ENCODE results near the gene GRM7. TPM values are rescaled to one million over a fixed set of nuclear protein-coding genes. Genes with fewer than 3 reads are reported as not detected.

Gene GRM7
- total RNA-seq, 2 experiments from 2014 or later: not detected

DNA sequence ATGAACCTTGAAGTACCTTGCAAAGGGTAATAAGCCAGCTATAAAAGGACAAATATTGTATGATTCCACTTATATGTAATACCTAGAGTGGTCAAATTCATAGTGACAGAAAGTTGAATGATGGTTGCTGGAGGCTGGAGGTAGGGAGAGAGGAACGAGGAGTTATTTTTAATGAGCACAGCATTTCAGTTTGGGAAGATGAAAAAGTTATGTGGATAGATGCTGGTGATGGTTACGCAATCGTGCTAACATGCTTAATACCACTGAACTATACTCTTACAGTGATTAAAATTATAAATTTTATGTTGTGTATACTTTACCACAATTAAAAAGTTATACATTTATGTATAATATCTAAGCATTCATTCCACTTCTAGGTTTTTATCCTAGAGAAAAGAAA, 168.6 kb downstream of the GRM7 start:
- TF ChIP-seq, protein P1, sequence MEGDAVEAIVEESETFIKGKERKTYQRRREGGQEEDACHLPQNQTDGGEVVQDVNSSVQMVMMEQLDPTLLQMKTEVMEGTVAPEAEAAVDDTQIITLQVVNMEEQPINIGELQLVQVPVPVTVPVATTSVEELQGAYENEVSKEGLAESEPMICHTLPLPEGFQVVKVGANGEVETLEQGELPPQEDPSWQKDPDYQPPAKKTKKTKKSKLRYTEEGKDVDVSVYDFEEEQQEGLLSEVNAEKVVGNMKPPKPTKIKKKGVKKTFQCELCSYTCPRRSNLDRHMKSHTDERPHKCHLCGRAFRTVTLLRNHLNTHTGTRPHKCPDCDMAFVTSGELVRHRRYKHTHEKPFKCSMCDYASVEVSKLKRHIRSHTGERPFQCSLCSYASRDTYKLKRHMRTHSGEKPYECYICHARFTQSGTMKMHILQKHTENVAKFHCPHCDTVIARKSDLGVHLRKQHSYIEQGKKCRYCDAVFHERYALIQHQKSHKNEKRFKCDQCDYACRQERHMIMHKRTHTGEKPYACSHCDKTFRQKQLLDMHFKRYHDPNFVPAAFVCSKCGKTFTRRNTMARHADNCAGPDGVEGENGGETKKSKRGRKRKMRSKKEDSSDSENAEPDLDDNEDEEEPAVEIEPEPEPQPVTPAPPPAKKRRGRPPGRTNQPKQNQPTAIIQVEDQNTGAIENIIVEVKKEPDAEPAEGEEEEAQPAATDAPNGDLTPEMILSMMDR (IDR thresholded peaks at IDR 0.05): no peak
- DNase-seq (no peak), ATAC-seq (ENCODE audit: poor library complexity) (no peak)
- Mint-ChIP-seq H3K9me3 (peaks cover 6% of the 10 kb centered on the region), H3K36me3 (ENCODE audit: low read depth) (no peaks in the 10 kb centered on the region), H3K4me1 (ENCODE audit: low read depth) (no peaks in the 10 kb centered on the region), H3K4me3 (no peak overlapping the region), H3K27ac (no peak overlapping the region), H3K27me3 (no peaks in the 10 kb centered on the region)
- Histone ChIP-seq H3K27ac (ENCODE audit: low read depth in 1 of 2, low read length in 2 of 2) (no peak overlapping the region), H3K4me1 (ENCODE audit: insufficient read depth, low read length) (no peaks in the 10 kb centered on the region), H3K4me3 (ENCODE audit: low read length) (no peak overlapping the region), H3K36me3 (ENCODE audit: insufficient read depth, low read length) (no peaks in the 10 kb centered on the region), H3K9me3 (ENCODE audit: control insufficient read depth in 1 of 2, insufficient read depth in 1 of 2, low read length in 2 of 2) (no peaks in the 10 kb centered on the region), H3K27me3 (ENCODE audit: control insufficient read depth in 1 of 2, insufficient read depth in 2 of 2, low read length in 2 of 2) (no peaks in the 10 kb centered on the region)
- POLR2A ChIA-PET: no interaction called here
- intact Hi-C loops (cut with DNase I, micrococcal nuclease): no loop called here
- CTCF ChIA-PET: no interaction called here

DNA sequence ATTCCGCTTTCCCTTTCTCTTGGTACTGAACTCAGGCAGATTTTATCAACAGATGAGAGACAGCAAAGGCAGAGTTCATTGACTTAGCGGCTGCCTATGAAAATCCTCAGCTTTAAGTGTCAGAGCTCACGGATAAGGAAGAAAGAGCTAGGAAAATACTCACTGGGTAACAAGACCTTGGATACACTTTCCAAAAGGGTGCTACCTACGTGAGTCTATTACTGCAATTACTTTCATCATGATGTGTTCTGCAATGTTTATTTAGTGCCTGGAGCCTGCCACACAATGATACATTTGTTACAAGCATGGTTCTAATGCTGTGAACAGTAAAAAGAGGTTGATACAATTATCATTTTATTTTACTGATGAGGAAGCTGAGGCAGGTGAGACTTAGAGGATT, 177.5 kb downstream of the GRM7 start:
- Mint-ChIP-seq H3K4me1 (ENCODE audit: low read depth) (no peaks in the 10 kb centered on the region), H3K27ac (no peak overlapping the region), H3K27me3 (no peaks in the 10 kb centered on the region), H3K36me3 (ENCODE audit: low read depth) (no peaks in the 10 kb centered on the region), H3K9me3 (peaks cover 3% of the 10 kb centered on the region), H3K4me3 (no peak overlapping the region)
- Histone ChIP-seq H3K4me3 (ENCODE audit: low read length) (no peak overlapping the region), H3K4me1 (ENCODE audit: insufficient read depth, low read length) (no peaks in the 10 kb centered on the region), H3K27ac (ENCODE audit: low read depth in 1 of 2, low read length in 2 of 2) (no peak overlapping the region), H3K36me3 (ENCODE audit: insufficient read depth, low read length) (no peaks in the 10 kb centered on the region), H3K9me3 (ENCODE audit: control insufficient read depth in 1 of 2, insufficient read depth in 1 of 2, low read length in 2 of 2) (no peaks in the 10 kb centered on the region), H3K27me3 (ENCODE audit: control insufficient read depth in 1 of 2, insufficient read depth in 2 of 2, low read length in 2 of 2) (no peaks in the 10 kb centered on the region)
- intact Hi-C loops (cut with DNase I, micrococcal nuclease): no loop called here
- no peak for DNase-seq
- TF ChIP-seq, protein P1 (IDR thresholded peaks at IDR 0.05): no peak
- ATAC-seq (ENCODE audit: poor library complexity): no peak
- ChIA-PET CTCF (interaction anchor here (2.1 kb wide), 1 partner anchor 10 kb away, joined by 5 read pairs; no protein-coding TSS in a partner anchor), POLR2A (no interaction called here)

DNA sequence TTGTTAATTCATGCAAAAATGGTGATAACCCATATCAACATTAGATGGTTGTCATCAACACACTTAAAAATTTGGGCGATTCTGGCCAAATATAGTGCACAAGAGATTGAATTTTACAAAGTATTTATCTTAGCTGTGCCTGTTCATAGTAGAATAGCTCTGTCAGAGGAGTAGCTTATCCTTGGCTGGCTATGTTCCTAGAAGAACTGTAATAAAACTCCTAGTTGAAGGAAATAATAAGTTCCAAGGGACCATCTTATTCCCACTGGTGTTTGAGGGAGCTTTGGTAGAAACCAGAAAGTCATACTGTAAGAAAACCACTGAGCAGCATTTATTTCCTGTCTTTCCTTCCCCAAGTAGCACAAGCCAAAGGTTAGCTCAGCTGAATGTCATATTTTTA, 201.8 kb downstream of the GRM7 start:
- H3K4me1 Mint-ChIP-seq (ENCODE audit: low read depth): no peaks in the 10 kb centered on the region
- no peaks in the 10 kb centered on the region for H3K27me3 ChIP-seq (ENCODE audit: control insufficient read depth in 1 of 2, insufficient read depth in 2 of 2, low read length in 2 of 2)
- H3K27me3 Mint-ChIP-seq: no peaks in the 10 kb centered on the region
- no peaks in the 10 kb centered on the region for H3K36me3 ChIP-seq (ENCODE audit: insufficient read depth, low read length)
- intact Hi-C loops (cut with DNase I, micrococcal nuclease): no loop called here
- no peak overlapping the region for H3K4me3 Mint-ChIP-seq
- H3K27ac ChIP-seq (ENCODE audit: low read depth in 1 of 2, low read length in 2 of 2): no peak overlapping the region
- no peak overlapping the region for H3K27ac Mint-ChIP-seq
- no peaks in the 10 kb centered on the region for H3K36me3 Mint-ChIP-seq (ENCODE audit: low read depth)
- H3K9me3 Mint-ChIP-seq: peaks cover 10% of the 10 kb centered on the region
- no peaks in the 10 kb centered on the region for H3K4me1 ChIP-seq (ENCODE audit: insufficient read depth, low read length)
- ATAC-seq (ENCODE audit: poor library complexity) (no peak), DNase-seq (no peak)
- CTCF ChIA-PET: no interaction called here
- H3K9me3 ChIP-seq (ENCODE audit: control insufficient read depth in 1 of 2, insufficient read depth in 1 of 2, low read length in 2 of 2): no peaks in the 10 kb centered on the region
- H3K4me3 ChIP-seq (ENCODE audit: low read length): no peak overlapping the region
- POLR2A ChIA-PET: no interaction called here
- TF ChIP-seq, protein P1 (IDR thresholded peaks at IDR 0.05): no peak
